NCI-H1694 (cell line): Measurements from ENCODE around the gene ATP8B1.

Experiments
- DNase-seq: peaks from one replicate; lab custom pipeline; 2025; lab: John Stamatoyannopoulos, UW

ATP8B1 gene

DNA sequence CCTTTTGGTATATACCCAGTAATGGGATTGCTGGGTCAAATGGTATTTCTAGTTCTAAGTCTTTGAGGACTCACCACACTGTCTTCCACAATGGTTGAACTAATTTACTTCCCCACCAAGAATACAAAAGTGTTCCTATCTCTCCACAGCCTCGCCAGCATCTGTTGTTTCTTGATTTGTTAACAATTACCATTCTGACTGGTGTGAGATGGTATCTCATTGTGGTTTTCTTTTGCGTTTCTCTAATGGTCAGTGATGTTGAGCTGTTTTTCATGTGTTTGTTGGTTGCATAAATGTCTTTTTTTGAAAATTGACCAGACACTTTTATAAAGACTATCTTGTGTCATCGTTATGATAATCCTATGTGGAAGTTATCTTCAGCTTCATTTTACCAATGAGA, 16.0 kb upstream of the ATP8B1 start:
- DNase-seq, result no peak

- DNase-seq, result no peak
Observed at GRCh38 chr18:57816208-57816954, 13.3 kb upstream of the ATP8B1 start.

GRCh38 chr18:57814555-57814954, 11.4 kb upstream of the ATP8B1 start:
- DNase-seq, result no peak

DNA sequence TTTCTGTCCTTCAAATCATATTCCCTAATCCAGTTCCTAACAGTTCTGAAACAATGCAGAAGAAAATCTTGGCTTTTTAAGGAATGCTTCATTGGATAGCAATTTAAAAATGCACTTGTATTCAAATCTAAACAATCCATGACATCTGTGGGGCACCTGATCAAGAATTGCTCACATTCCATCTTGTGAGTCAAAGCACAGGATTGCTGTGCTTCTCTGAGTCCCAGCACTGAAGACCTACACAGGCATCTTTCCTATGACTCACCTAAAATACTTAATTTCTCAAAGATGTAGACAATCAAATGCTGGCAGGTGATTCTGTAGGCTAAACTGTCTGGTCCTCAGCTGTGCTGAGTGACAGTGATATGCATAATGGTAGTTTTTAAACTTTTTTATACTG, 10.1 kb upstream of the ATP8B1 start:
- no peak for DNase-seq

DNA sequence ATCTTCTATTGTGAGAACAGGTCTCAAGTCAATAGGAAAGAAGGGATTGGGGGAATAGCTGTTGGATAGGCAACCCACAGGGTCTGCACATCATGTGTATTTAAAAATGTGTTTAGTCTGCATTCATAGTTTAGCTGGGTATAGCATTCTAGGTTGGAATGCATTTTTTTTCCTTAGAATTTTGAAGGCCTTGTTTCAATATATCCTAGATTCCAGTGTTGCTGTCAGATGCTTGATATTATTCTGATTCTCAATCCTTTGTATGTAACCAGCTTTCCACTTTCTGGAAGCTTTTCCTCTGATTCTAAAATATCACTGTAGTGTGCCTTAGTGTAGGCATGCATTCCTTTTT, 9.0 kb upstream of the ATP8B1 start:
- DNase-seq, result no peak

GRCh38 chr18:57811477-57812125, 8.5 kb upstream of the ATP8B1 start:
- no peak for DNase-seq

DNA sequence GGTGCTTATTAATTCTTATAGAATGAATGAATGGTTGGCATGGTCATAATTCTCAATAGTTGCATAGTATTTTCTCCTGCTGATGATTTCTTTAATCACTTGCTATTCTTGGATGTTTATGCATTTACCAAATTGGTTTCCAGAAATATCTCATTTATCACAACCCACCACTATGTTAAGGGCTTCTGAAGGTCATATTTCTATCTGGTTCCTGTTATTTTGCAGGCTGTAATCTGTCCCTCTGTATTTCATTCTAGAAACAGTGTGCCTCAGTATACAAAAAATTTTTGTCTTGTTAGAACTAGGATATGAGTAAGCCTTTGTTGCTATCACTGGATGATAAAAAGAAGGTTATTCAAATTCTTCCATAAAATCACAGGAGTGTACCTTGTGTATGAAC, 6.1 kb upstream of the ATP8B1 start:
- DNase-seq, result no peak

GRCh38 chr18:57807336-57808117, 4.4 kb upstream of the ATP8B1 start:
- no peak for DNase-seq

DNA sequence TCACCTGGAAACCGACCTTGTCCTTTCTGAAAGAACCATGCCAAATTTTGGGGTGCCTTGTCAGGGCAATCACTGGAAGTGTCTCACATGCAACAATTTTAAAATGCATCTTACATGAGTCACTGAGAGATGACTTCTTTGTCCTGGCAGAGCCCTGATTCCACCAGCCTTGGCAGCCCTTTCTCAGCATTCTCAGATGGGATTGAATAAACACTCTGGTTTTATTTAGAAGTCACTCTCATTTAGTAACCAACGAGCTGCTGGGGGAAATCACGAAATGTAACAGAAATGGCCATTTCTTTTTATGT, 3.8 kb upstream of the ATP8B1 start:
- no peak for DNase-seq

GRCh38 chr18:57806201-57806977, 3.3 kb upstream of the ATP8B1 start:
- DNase-seq, result no peak

- no peak for DNase-seq
Observed at GRCh38 chr18:57805117-57805516, 2.0 kb upstream of the ATP8B1 start.

- no peak for DNase-seq
Observed at GRCh38 chr18:57804557-57804956, 1.4 kb upstream of the ATP8B1 start.

DNA sequence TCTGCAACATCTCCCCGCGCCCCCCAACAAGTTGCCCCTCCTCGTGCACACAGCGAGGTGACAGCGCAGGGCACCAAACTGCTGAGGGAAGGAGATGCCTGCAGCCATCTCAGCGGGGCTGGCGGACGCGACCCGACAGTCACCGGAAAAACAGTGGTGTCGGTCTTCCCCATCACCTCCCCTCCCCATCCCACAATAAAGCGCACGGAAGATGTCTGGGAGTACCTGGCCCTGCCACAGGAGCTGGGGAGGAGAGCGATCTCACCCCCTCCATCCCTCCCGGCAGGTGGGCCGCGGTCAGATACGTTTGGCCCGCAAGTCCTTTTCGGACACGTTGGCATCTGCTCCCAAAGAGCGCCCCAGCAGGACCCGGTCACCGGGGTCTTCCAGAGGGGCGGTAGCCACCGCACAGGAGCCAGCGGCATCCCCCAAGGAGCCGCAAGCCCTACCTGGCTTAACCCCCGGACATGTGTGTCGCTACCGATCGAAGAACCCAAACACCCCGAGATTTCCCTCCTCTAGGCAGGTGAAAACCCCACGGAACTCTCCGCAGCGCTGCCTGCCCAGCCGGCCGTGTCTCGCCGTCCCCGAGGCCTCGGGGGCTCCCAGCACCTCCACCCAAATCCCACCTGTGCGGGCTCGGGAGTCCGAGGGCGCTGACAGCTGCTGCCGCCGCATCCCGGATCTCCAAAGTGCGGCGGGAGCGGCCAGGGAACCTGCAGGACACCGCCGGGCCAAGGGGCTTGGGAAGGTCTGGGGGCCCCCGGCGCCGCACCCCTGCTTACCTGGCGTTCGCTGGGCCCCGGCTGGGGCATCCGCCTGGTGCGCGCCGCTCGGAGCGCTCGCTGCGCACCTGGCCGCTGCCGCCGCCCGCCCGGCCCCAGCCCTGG, 657 bp downstream of the ATP8B1 start:
- no peak for DNase-seq

- DNase-seq, result no peak
Observed at GRCh38 chr18:57801761-57802212, 1.3 kb downstream of the ATP8B1 start.

DNA sequence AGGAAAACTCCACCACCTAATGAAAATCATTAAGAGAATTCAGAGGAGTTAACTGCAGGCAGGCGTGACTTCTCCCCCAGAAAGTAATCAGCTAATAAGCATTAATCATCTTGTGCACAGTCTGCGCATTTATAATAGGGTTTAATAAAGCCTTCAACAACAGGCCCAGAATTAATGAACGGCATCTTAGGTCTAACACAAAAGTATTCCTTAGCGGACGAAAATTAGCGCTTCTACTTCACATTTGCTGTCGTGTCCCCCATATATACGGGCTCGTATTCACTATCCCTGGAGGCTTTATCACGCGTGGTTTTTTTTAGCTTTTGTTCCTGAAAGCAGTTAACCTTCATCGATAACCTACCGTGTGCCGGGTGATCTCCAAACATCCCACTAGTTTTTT, 1.8 kb downstream of the ATP8B1 start:
- no peak for DNase-seq

- no peak for DNase-seq
Observed at GRCh38 chr18:57798713-57799373, 4.3 kb downstream of the ATP8B1 start.

GRCh38 chr18:57797209-57797651, 5.9 kb downstream of the ATP8B1 start:
- DNase-seq, result no peak

DNA sequence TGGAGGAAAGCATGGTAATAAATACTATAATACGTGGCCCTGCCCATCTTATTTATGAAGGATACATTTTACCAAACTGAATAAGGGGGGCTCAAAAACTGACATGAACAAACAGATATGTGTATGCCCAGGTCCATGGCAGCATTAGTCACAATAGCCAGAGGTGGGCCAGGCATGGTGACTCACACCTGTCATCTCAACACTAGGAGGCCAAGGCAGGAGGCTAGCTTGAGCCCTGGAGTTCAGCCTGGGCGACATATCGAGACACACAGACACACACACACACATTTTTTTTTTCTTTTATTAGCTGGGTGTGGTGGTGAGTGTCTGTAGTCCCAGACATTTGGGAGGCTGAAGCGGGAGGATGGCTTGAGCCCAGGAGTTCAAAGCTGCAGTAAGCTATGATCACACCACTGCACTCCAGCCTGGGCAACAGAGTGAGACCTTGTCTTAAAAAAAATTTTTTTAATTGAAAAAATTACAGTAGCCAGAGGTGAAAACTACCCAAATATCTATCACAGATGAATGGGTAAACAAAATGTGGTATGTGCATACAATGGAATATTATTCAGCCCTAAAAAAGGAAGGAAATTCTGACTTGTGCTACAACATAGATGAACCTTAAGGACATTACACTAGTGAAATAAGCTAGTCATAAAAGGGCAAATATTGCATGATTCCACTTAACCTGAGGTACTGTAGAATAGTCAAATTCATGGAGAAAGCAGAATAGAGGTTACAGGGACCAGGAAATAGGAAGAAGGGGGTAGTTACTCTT, 8.0 kb downstream of the ATP8B1 start:
- DNase-seq, result no peak

- no peak for DNase-seq
Observed at GRCh38 chr18:57793302-57793986, 9.7 kb downstream of the ATP8B1 start.
